GM12878 (cell line): ENCODE measurements around the gene QPCT. TPM values are rescaled to one million over a fixed set of nuclear protein-coding genes. Genes with fewer than 3 reads are reported as not detected.

Source experiments
- ATAC-seq: fragments of 200-7000 bp; cut with Tn5 transposase; 3 replicates; pipeline ENCODE4 v1.9.1; 2020; ENCODE audit warnings: mild to moderate bottlenecking, moderate library complexity
- BruUV-seq: library from RNA; stranded (reverse); fragments of 400-500 nt; replicated peaks from 2 replicates; lab custom pipeline; 2021; lab: Mats Ljungman, UMichigan
- CTCF ChIA-PET: fragments of 300-600 bp; sonication (Branson Sonifier 250); formaldehyde crosslinking; extraction: SDS; loops from one replicate; lab custom pipeline; 2021; ENCODE audit warnings: inconsistent platforms; lab: Yijun Ruan, JAX
- POLR2A ChIA-PET: fragments of 350-600 bp; formaldehyde crosslinking; extraction: SDS; loops from one replicate; lab custom pipeline; 2021; ENCODE audit warnings: inconsistent platforms; lab: Charles Lee
- RAD21 ChIA-PET: fragments of 300-600 bp; sonication (Branson Sonifier 250); formaldehyde crosslinking; loops from one replicate; lab custom pipeline; 2023; ENCODE audit warnings: antibody characterized with exemption; ENCODE audit not compliant: unreplicated experiment; lab: Charles Lee
- SMC1A ChIA-PET: fragments of 300-600 bp; sonication (Branson Sonifier 250); formaldehyde crosslinking; loops from one replicate; lab custom pipeline; 2023; ENCODE audit not compliant: unreplicated experiment, uncharacterized antibody; lab: Charles Lee
- DNase-seq: peaks from one replicate; pipeline ENCODE4 v3.0.0-alpha.2; 2011; ENCODE audit warnings: low read depth, low spot score
- FAIRE-seq: peaks from 3 replicates; lab custom pipeline; 2011; peaks lifted over from hg19 to GRCh38; lab: Jason Lieb, UNC
- H2AFZ ChIP-seq: 2 replicates; pipeline ENCODE4 v1.6.0; 2011; ENCODE audit warnings: low read depth, low read length, control low read depth; ENCODE audit not compliant: control insufficient read depth
- H3K27ac ChIP-seq: 2 replicates; pipeline ENCODE4 v1.5.1; 2011; ENCODE audit warnings: control low read depth; ENCODE audit not compliant: control insufficient read depth, insufficient read depth
- H3K27me3 ChIP-seq, 2 experiments: replicated peaks in 1 of 2; 2 replicates each; pipeline versions ENCODE4 v1.6.0 to v1.6.1; 2011; ENCODE audit warnings: low read length in 1 of 2; ENCODE audit not compliant: control insufficient read depth in 2 of 2, insufficient read depth in 2 of 2
- H3K36me3 ChIP-seq, 2 experiments: 2 replicates each; pipeline ENCODE4 v1.5.1; 2011; ENCODE audit warnings: low read length in 1 of 2; ENCODE audit not compliant: control insufficient read depth in 2 of 2, insufficient read depth in 2 of 2
- H3K4me1 ChIP-seq: 2 replicates; pipeline ENCODE4 v1.6.1; 2011; ENCODE audit warnings: mild to moderate bottlenecking, low read length, moderate library complexity, mixed read lengths; ENCODE audit not compliant: control insufficient read depth, insufficient read depth
- H3K4me2 ChIP-seq: 2 replicates; pipeline ENCODE4 v1.6.0; 2011; ENCODE audit warnings: control low read depth; ENCODE audit not compliant: control insufficient read depth, insufficient read depth
- H3K4me3 ChIP-seq: fragments of 200-600 bp; sonication (generic); 2 replicates; pipeline ENCODE4 v1.5.1; 2016
- H3K79me2 ChIP-seq: 2 replicates; pipeline ENCODE4 v1.6.0; 2011; ENCODE audit warnings: low read length; ENCODE audit not compliant: control insufficient read depth, insufficient read depth
- H3K9ac ChIP-seq: 2 replicates; pipeline ENCODE4 v1.8.0; 2011; ENCODE audit warnings: low read length, control low read depth, mixed read lengths; ENCODE audit not compliant: control insufficient read depth, insufficient read depth
- H3K9me3 ChIP-seq: replicated peaks from 3 replicates; pipeline ENCODE4 v1.5.1; 2011; ENCODE audit warnings: mild to moderate bottlenecking, low read length; ENCODE audit not compliant: control insufficient read depth, insufficient read depth
- H4K20me1 ChIP-seq: 2 replicates; pipeline ENCODE4 v1.6.0; 2011; ENCODE audit not compliant: control insufficient read depth, insufficient read depth
- BACH1 ChIP-seq: fragments of 450-650 bp; IDR thresholded peaks from 2 replicates; pipeline ENCODE4 v1.6.1; 2017; ENCODE audit warnings: mild to moderate bottlenecking, borderline replicate concordance
- BCL11A ChIP-seq: IDR thresholded peaks from 2 replicates; pipeline ENCODE4 v1.6.1; 2011; ENCODE audit warnings: low read depth, low read length
- BMI1 ChIP-seq: fragments of 450-650 bp; IDR thresholded peaks from 2 replicates; pipeline ENCODE4 v1.6.1; 2016; ENCODE audit warnings: mild to moderate bottlenecking, moderate library complexity, borderline replicate concordance
- CBX3 ChIP-seq: fragments of 200-600 bp; sonication (generic); IDR thresholded peaks from 2 replicates; pipeline ENCODE4 v1.6.1; 2016; ENCODE audit warnings: low read depth, borderline replicate concordance
- EGR1 ChIP-seq, 2 experiments: IDR thresholded peaks; 1 replicate in 1 of 2; 2 replicates in 1 of 2; pipeline ENCODE4 v1.6.1; 2011 to 2012; ENCODE audit warnings: low read depth in 2 of 2, low read length in 2 of 2, borderline replicate concordance in 1 of 2, mild to moderate bottlenecking in 1 of 2, moderate library complexity in 1 of 2
- MAX ChIP-seq: IDR thresholded peaks from 2 replicates; pipeline ENCODE4 v1.6.1; 2012; ENCODE audit warnings: low read depth, low read length, improper control_type of control experiment
- NFIC ChIP-seq: IDR thresholded peaks from 2 replicates; pipeline ENCODE4 v1.6.1; 2012; ENCODE audit warnings: low read depth, mild to moderate bottlenecking, inconsistent platforms, low read length, moderate library complexity
- NFXL1 ChIP-seq: fragments of 450-650 bp; IDR thresholded peaks from 2 replicates; pipeline ENCODE4 v1.6.1; 2017; ENCODE audit warnings: antibody characterized with exemption, mild to moderate bottlenecking, borderline replicate concordance
- POLR2AphosphoS5 ChIP-seq: IDR thresholded peaks from 2 replicates; pipeline ENCODE4 v1.6.1; 2011; ENCODE audit warnings: mild to moderate bottlenecking, low read length, inconsistent platforms
- RAD21 ChIP-seq: IDR thresholded peaks from 2 replicates; pipeline ENCODE4 v1.6.1; 2011; ENCODE audit warnings: mild to moderate bottlenecking, low read depth, low read length, moderate library complexity; ENCODE audit not compliant: insufficient read depth
- RELA ChIP-seq: fragments of 450-650 bp; IDR thresholded peaks from 2 replicates; pipeline ENCODE4 v1.8.0; 2014; ENCODE audit warnings: borderline replicate concordance; ENCODE audit not compliant: partially characterized antibody
- SIN3A ChIP-seq: IDR thresholded peaks from 2 replicates; pipeline ENCODE4 v1.6.1; 2012; ENCODE audit warnings: low read depth, low read length, improper control_type of control experiment
- ZBTB40 ChIP-seq: fragments of 450-650 bp; IDR thresholded peaks from 2 replicates; pipeline ENCODE4 v1.6.1; 2016; ENCODE audit warnings: mild to moderate bottlenecking, moderate library complexity, borderline replicate concordance
- ZNF274 ChIP-seq: IDR thresholded peaks from one replicate; pipeline ENCODE4 v1.8.0; 2011; ENCODE audit not compliant: insufficient read length, insufficient read depth
- WGBS: methylation state at CpG from one replicate; pipeline ENCODE4 v1.1.6; 2016; ENCODE audit warnings: low lambda C conversion rate; ENCODE audit not compliant: insufficient replicate concordance, insufficient coverage; ENCODE audit errors: missing lambda C conversion rate; 5-methylcytosine and 5-hydroxymethylcytosine counted together
- in situ Hi-C: fragments of 300-500 bp; cut with MboI; formaldehyde crosslinking; loops from 9 replicates; pipeline ENCODE4 v1.14.3; 2018; ENCODE audit warnings: mixed read lengths
- intact Hi-C: fragments of 100-400 bp; cut with micrococcal nuclease; formaldehyde crosslinking; loops from one replicate; pipeline ENCODE4 v1.14.2; 2022; ENCODE audit not compliant: unreplicated experiment
- polyA plus RNA-seq, 11 experiments: library from polyadenylated mRNA; depleted of rRNA in 4 of 11; unstranded in 6 of 11; stranded (reverse) in 5 of 11; fragments of >200 nt; fragmentation: Nextera tagmentation in 4 of 11; fragmentation: Illumina TruSeq in 1 of 11; extraction: Ambion mirVana in 4 of 11; extraction: Trizol in 1 of 11; gene quantifications; 1 replicate in 1 of 11; 2 replicates in 10 of 11; pipeline versions ENCODE4 v1.2.1 to v1.2.3, GENCODE V29; 2011 to 2016; ENCODE audit warnings: inconsistent platforms in 2 of 11, missing spikeins in 2 of 11, low read depth in 1 of 11
- total RNA-seq, 4 experiments: library from RNA; depleted of rRNA in 3 of 4; stranded (reverse); fragments of >200 nt in 3 of 4; fragmentation: Illumina TruSeq in 1 of 4; extraction: Trizol in 1 of 4; gene quantifications; 2 replicates each; pipeline versions ENCODE4 v1.2.1 to v1.2.3, GENCODE V29; 2013 to 2021
- TF ChIP-seq, protein P1 (sequence below), 3 experiments: IDR thresholded peaks in 2 of 3; conservative IDR thresholded peaks in 1 of 3; 2 replicates each; pipeline ENCODE4 v1.5.1; 2011; ENCODE audit warnings: low read depth in 3 of 3, low read length in 3 of 3, mild to moderate bottlenecking in 3 of 3, control low read depth in 2 of 3, moderate library complexity in 2 of 3, inconsistent platforms in 1 of 3, mixed read lengths in 1 of 3; ENCODE audit not compliant: control insufficient read depth in 2 of 3, insufficient read depth in 1 of 3; ENCODE audit errors: extremely low read depth in 1 of 3
- TF ChIP-seq, protein P2 (sequence below): fragments of 450-650 bp; IDR thresholded peaks from 2 replicates; pipeline ENCODE4 v1.6.1; 2017; ENCODE audit warnings: borderline replicate concordance

QPCT gene
- total and polyA plus RNA-seq, 10 of the 15 experiments (the other 5 are each of a cell fraction or from before 2014, with no cell fraction given) = 0.14 to 0.86 (median 0.18) TPM; not detected in 1

DNA sequence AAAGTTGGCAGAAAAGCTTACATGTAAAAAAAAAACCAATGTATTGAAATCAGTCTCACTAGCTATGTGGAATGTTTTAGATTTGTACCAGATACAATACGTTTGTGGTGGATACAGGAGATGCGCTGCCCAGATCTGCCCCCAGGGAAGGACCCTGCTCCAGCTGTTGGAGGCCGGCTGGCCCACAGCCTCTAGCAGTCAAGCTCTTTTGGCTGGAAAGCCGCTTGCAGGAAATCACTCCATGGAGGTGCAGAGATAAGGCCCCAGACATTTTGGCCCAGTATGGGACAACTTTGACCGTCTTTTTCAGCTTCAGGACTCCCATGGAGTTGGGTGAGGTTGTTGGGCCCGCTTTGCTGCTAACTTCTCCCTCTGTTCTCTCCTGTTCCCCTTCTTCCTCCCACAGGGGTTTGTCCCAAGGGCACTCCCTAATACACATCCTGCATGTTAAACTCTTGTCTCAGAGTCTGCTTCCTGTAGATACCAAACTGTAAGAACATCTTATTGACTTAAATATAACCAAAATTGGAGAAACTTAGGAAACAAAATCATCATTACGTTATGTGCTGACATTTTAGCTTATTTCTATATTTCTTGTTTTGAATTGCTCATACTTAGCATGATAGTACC is 1.7 kb upstream of the QPCT start:
- RAD21 ChIA-PET = interaction anchor here (1.8 kb wide), 1 partner anchor 54 kb away, joined by 3 read pairs; no protein-coding TSS in a partner anchor
- Histone ChIP-seq H3K4me2 (no peak overlapping the region), H3K9ac (no peak overlapping the region), H4K20me1 (no peaks in the 10 kb centered on the region), H3K79me2 (no peaks in the 10 kb centered on the region), H3K9me3 (no peaks in the 10 kb centered on the region), H3K4me3 (no peak overlapping the region), H3K27ac (no peak overlapping the region), H3K4me1 (peaks cover 7% of the 10 kb centered on the region; the same call in 1 of the 2 replicates), H2AFZ (no peak overlapping the region), H3K27me3 (peaks cover 9 to 15% of the 10 kb centered on the region in 2 experiments), H3K36me3 (no peaks in the 10 kb centered on the region)
- CTCF ChIA-PET = interaction anchor here (0.5 to 1.0 kb wide), 2 partner anchors 25 to 35 kb away, joined by 3 read pairs; no protein-coding TSS in a partner anchor
- FAIRE-seq (no peak), DNase-seq (no peak), ATAC-seq (no peak)
- SMC1A ChIA-PET = interaction anchor here (1.0 kb wide), 1 partner anchor 18 kb away, joined by 3 read pairs; no protein-coding TSS in a partner anchor
- POLR2A ChIA-PET = interaction anchor here (0.6 kb wide), 1 partner anchor 14 kb away, joined by 3 read pairs; no protein-coding TSS in a partner anchor
- no TSS peak for BruUV-seq
- 80% methylated on average over 7 of the region's 7 CpGs for WGBS
- intact Hi-C loops = no loop called here
- in situ Hi-C loops = no loop called here
- no peak for TF ChIP-seq POLR2AphosphoS5
- TF ChIP-seq RELA = no peak
- no peak for TF ChIP-seq NFXL1
- no peak for TF ChIP-seq MAX
- no peak for TF ChIP-seq BCL11A
- TF ChIP-seq RAD21 = no peak
- TF ChIP-seq NFIC = no peak
- no peak for TF ChIP-seq BACH1
- TF ChIP-seq BMI1 = no peak
- no peak for TF ChIP-seq EGR1 (IDR thresholded peaks at IDR 0.05; ENCODE audit: borderline replicate concordance in 1 of 2, low read depth in 2 of 2, low read length in 2 of 2)
- TF ChIP-seq, protein P1, sequence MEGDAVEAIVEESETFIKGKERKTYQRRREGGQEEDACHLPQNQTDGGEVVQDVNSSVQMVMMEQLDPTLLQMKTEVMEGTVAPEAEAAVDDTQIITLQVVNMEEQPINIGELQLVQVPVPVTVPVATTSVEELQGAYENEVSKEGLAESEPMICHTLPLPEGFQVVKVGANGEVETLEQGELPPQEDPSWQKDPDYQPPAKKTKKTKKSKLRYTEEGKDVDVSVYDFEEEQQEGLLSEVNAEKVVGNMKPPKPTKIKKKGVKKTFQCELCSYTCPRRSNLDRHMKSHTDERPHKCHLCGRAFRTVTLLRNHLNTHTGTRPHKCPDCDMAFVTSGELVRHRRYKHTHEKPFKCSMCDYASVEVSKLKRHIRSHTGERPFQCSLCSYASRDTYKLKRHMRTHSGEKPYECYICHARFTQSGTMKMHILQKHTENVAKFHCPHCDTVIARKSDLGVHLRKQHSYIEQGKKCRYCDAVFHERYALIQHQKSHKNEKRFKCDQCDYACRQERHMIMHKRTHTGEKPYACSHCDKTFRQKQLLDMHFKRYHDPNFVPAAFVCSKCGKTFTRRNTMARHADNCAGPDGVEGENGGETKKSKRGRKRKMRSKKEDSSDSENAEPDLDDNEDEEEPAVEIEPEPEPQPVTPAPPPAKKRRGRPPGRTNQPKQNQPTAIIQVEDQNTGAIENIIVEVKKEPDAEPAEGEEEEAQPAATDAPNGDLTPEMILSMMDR (IDR thresholded peaks at IDR 0.05 in 2 of 3, conservative IDR thresholded peaks at IDR 0.05 in 1 of 3; ENCODE audit: control insufficient read depth in 2 of 3, extremely low read depth in 1 of 3, insufficient read depth in 1 of 3, low read depth in 3 of 3, low read length in 3 of 3) = no peak
- no peak for TF ChIP-seq ZNF274
- TF ChIP-seq CBX3 = no peak
- no peak for TF ChIP-seq SIN3A
- no peak for TF ChIP-seq ZBTB40
- TF ChIP-seq, protein P2, sequence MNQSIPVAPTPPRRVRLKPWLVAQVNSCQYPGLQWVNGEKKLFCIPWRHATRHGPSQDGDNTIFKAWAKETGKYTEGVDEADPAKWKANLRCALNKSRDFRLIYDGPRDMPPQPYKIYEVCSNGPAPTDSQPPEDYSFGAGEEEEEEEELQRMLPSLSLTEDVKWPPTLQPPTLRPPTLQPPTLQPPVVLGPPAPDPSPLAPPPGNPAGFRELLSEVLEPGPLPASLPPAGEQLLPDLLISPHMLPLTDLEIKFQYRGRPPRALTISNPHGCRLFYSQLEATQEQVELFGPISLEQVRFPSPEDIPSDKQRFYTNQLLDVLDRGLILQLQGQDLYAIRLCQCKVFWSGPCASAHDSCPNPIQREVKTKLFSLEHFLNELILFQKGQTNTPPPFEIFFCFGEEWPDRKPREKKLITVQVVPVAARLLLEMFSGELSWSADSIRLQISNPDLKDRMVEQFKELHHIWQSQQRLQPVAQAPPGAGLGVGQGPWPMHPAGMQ = no peak
